Pulmonary artery endothelial cell (primary cell): ENCODE data around the gene MC4R. TPM values are rescaled to one million over a fixed set of nuclear protein-coding genes. Genes with fewer than 3 reads are reported as not detected.
"Not testable (repeated sequence)": the region's sequence is repeated elsewhere in the genome, so short reads cannot be mapped to it uniquely, and the experiment has no call there.

Experiments
- DNase-seq: peaks from one replicate; pipeline ENCODE4 v3.0.0-alpha.2; 2011; ENCODE audit warnings: low read depth, low spot score
- total RNA-seq: library from RNA; depleted of rRNA; stranded (reverse); fragments of >200 nt; gene quantifications from 2 replicates; pipeline ENCODE4 v1.2.3, GENCODE V29; 2014

MC4R gene
- not detected in 2 replicates for total RNA-seq

- no peak for DNase-seq
Measured at GRCh38 chr18:60372596-60372995, at the start of gene MC4R. MC4R (minus strand) TSS chr18:60372775; CDS start chr18:60372349, 426 bp downstream.

DNA sequence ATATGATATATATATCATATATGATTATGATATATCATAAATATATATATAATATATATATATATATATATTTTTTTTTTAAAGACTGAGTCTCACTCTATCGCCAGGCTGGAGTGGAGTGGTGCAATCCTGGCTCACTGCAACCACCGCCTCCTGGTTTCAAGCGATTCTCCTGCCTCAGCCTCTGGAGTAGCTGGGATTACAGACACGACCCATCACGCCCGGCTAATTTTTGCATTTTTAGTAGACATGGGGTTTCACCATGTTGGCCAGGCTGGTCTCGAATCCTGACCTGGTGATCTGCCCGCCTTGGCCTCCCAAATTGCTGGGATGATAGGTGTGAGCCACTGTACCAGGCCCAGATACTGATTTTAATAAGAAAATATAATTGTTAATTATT is 49.7 kb upstream of the MC4R start:
- DNase-seq, result not testable (repeated sequence)

DNA sequence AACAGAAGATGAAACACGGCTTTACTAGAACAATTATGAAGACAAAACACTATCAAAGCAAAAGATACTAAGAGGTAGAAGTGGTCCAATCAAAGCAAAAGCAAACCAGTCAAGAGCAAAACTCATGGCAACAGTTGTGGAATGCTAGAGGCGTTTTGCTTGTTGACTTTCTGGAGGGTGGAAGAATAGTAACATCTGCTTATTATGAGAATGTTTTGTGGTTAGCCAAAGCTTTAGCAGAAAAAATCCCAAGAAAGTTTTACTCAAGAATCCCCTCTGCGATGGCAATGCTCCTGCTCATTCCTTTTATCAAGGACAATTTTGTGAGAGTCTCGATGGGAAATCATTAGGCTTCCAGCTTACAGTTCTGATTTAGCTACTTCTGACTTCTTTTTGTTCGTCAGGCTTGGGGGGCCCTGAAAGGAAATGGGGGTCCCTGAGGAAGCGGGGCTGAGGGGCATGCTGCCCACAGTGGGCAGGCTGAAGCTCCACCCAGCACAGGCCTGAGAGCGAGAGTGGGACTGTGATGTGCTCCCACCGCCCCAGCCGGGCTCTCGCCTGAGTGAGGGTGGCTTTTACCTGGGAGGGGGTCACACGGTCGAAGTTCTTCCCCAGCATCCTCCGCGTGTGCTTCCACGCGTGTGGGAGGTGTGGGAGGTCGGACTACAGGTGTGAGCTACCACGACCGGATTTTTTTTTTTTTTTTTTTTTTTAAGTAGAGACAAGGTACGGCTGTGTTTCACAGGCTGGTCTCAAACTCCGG is 49.0 kb upstream of the MC4R start:
- DNase-seq, result no peak

- DNase-seq, result no peak
Measured at GRCh38 chr18:60417946-60418345, 45.4 kb upstream of the MC4R start.

DNA sequence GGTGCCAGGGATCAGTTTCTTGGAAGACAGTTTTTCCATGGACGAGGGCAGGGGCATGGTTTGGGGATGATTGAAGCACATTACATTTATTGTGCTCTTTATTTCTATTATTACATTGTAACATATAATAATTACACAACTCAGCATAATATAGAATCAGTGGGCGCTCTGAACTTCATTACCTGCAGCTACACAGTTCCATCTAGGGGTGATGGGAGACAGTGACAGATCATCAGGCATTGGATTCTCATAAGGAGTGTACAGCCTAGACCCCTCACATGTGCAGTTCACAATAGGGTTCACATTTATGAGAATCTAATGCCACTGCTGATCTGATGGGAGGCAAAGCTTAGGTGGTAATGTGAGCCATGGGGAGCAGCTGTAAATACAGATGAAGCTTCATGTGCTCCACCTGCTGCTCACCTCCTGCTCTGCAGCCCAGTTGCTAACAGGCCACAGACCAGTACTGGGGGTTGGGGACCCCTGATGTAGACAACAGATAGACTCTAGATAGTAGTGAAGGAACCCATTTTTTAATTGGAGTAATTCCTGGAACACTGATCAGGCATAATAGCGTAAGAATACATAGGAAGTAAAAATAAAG is 41.5 kb upstream of the MC4R start:
- no peak for DNase-seq

- no peak for DNase-seq
Measured at GRCh38 chr18:60411715-60412114, 39.1 kb upstream of the MC4R start.

- no peak for DNase-seq
Measured at GRCh38 chr18:60406721-60407120, 34.1 kb upstream of the MC4R start.

DNA sequence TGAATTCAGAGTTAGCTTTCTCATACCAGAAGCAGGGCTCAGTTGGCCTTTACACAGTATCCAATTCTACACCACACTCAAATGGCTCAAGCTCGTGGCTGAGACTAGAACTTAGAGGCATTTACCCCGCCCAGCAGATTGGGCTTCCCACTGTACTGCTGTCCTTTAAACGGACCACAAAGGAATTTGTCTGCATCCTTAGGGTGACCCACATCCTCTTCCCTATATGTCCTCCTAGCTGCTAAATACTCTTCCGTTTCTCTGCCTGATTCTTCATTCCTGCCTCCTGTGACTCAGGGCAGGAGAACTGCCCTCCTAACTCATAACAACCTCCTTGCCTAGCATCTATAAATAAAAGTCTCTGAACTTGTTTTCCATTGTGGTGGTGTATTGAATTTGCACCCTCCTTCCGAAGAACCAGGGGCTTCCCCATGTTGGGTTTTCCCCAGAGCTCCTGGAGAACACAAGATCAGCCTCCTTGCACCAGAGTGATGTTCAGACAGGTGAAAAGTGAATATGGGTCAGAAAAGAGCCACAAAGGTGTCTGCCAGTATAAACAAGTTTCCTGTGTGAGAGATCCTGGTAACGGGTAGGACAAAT is 32.0 kb upstream of the MC4R start:
- DNase-seq, result no peak

DNA sequence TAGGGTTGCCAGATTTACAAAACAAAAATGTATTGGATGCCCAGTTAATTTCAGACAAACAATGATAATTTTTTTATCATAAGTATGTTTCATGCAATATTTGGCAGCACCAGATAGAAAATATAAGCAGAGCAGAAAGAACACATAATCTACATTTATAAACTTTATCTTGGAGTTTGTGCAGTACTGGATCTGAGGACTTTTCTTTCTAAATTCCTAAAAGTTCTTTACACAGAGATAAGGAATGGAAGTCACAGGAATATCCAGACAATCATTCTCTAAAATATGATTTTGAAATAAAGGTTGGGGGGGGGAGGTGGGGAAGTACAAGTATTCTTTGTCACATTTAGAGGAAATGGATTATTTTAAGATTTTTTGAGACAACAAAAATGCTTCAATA is 28.8 kb upstream of the MC4R start:
- DNase-seq, result no peak

- no peak for DNase-seq
Measured at GRCh38 chr18:60391571-60392226, 19.1 kb upstream of the MC4R start.

DNA sequence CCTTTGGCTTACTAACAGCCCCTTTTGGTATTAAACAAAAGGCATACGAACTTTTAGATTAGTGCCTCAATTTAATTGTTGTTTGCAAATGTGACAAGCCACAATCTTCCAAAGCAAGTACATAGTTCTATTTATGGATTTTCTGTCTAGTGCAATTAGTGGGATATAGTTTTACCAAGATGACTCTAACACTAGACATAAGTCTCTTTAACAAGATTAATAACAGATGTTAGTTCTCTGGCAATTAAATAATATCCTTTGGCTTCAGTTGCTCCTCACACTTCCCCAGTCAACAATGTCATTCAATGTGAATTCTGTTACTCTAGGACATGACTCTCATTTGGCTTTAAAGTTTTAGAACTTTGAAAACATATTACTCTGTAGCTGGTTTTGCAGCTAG is 16.7 kb upstream of the MC4R start:
- DNase-seq, result no peak

DNA sequence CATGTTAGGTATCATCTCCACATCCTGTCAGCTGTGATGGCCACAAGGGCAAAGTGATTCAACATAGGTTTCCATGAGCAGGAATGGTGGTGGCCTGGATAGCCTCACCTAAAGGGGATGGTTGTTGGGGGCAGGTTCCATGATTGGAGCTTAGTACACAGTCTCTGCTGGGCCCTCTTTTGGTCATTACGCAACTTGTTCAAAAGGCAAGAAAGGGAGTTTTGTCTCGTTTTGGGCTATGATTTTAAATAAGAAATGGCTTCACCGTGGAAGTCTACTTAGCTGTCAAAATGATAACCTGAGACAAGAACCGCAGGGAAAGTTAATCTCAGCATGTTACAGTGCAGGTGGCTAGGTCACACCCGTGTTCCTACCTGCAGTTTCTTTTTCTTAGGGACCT is 13.1 kb upstream of the MC4R start:
- DNase-seq, result no peak

DNA sequence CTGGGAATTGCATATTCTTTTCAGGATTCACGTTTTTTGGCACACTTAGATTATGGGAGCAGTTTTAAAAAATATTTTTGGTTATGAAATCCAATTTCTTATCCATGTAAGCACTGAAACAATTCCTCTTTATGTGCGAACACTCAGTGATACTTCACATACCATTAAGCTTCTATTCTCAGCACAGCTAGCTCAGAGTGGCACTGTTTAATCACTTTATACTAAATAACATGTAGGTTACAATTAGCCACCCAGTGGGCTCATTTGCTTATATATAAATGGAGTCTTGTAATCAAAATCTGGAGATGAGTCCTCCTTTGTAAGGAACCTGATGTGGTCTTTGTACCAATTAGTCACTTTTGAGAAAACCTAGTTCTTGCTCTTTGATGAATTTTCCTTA is 11.3 kb upstream of the MC4R start:
- no peak for DNase-seq

DNA sequence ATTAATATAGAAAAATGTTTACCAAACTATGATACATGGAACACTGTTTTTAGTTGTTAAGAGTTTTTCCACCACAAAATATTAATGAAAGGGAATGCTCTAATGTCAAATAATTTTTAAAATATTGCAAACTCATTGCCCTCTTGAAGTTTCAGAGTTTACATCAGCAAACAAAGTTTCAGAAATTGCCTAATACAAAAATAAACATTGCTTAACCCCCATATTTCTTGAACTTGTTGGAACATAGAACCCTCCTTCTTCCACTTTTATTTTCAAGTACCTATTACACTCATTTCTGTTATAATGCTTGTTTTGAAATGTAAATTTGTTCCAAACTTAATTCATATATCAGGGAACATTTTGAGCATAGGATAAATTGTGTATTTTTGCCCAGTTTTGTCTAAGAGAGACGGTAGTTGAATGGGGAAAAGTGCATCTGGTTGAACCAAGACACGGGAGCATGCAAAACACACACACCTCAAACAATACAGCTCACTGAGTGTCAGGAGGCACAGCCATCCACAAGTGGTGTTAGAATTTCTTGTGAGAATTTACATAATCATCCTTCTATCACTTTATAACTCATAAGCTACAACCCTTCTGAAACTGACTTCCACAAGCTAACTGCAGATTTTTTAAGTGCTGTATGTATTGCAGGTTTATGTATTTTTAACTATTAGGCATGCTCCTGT is 5.3 kb upstream of the MC4R start:
- no peak for DNase-seq

DNA sequence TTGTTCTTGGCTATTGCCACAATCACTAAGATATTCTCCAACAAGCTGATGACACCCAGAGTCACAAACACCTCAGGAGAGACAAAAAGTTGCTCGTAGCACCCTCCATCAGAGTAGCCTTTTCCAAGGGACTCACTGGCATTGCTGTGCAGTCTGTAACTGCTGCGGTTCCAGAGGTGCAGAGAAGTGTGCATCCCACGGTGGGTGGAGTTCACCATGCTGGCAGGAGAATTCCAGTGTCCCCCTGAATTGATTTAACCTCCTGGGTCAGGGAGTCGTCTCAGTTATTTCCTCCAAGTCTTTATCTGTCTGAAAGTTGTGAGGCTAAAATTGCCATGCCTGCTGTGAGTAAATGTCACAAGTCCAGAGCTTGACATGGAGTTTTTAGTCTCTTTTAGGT is 443 bp downstream of the MC4R start:
- DNase-seq, result no peak

DNA sequence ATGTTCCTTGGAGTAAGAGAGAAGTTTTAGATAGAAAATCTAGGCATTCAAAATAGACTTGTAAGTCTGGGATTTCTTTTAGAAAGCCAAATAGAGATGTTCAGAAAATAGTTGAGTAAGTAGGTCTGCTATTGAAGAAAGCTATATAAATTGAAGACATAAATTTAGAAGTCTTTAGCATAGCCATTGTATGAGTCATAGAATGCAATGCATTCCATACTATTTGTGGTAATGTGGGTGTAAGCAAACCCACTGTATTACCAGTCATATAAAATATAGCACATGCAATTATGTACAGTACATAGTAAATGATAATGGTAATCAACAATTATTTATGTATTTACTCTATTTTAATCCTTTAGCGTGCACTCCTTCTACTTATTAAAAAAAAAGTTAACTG is 14.1 kb downstream of the MC4R start:
- no peak for DNase-seq

DNA sequence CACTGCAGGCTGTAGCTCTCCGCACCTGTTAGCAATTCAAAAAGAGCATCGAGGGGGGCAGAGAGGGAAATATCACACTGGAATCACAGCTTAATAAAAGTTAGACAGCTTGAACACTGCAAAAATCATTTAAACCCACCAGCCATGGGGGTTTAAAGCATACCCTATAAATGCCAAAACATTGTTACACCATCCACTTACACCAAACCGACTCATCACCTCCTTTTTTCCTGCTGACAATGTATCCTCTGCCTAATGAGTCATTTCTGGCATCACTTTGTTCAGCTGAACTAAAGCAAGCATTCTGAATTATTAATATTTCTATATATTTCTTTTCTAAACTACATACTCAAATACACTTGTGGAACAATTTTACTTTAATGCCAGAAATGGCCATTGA is 21.6 kb downstream of the MC4R start:
- DNase-seq, result no peak

GRCh38 chr18:60350150-60350549 is 22.4 kb downstream of the MC4R start:
- DNase-seq, result no peak

DNA sequence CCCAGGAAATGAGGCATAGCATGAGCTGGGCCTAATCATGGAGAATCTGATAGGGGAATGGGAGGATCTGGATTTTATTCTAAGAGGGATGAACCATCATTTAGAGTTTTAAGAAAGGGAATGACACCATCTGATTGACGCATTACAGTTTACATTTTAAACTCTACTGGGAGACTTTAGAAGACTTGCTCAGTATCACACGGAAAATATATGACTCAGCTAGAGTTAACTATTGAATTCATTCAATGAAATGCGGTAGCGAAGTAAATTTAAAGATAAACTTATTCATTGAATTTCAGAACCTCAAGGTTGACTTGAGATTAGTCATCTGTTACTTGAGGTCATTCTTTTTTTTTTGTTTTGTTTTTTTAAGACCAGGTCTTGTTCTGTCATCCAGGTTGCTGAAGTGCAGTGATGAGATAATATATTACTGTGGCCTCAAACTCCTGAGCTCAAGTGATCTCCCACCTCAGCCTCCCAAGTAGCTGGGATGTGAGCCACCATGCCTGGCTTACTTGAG is 25.0 kb downstream of the MC4R start:
- no peak for DNase-seq

DNA sequence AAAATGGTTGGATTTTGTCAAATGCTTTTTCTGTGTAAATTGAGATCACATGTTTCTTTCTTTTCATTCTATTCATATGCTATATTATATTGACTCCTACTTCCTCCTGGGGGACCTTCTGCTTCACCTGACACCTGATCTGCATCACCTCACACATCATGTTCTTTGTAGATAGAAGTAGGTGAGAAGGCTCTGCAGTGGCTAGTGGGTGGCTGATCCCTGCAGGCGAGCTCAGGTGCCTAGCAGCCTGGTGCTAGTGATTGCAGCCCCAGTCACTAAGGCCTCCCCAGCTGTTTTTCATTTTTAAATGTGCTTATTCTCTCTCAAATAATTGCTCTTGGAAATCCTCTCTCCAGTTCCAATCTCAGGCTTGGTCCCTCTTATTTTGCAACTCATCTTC is 33.6 kb downstream of the MC4R start:
- no peak for DNase-seq

DNA sequence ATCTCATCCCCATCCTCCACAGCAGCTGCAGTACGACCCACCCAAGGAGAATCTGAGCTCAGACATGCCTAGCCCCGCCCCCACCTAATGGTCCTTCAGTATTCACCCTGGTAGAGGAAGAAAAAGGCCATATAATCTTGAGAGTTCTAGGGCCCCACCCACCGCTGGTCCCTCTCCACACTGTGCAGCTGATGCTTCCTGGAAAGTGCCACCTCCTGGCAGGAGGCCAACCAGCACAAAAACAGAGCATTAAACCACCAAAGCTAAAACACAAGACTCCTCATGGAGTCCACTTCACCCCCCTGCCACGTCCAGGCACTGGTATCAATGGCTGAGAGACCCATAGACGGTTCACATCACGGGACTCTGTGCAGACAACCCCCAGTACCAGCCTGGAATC is 40.7 kb downstream of the MC4R start:
- no peak for DNase-seq

DNA sequence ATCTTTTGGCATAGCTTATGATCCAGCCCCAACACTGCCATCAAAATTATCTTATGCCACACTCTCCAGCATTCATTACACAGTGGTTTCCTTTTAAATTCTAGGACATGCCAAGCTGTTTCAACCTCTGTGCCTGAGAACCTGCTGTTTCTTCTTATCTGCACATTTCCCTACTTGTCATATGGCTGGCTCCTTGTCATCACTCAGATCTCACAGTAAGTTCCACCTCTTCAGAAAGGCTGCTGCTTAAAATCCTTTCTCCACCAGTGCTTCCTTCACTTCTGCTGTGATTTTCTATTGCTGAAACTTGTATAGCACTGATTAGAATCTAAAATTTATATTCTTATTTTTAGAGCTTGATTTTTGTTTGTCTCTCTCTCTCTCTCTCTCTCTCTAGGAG is 43.4 kb downstream of the MC4R start:
- DNase-seq, result no peak
